ENCODE measurements around the gene PPARG. TPM values are rescaled to one million over a fixed set of nuclear protein-coding genes. Genes with fewer than 3 reads are reported as not detected.

PPARG gene
- total and polyA plus RNA-seq, 2 of the 8 experiments (the other 6 are each of a cell fraction or from before 2014, with no cell fraction given), result 0.06 TPM; not detected in 1

- H3K36me3 ChIP-seq (ENCODE audit: control insufficient read depth in 2 of 4, insufficient read depth in 4 of 4, low read length in 3 of 4), result no peaks in the 10 kb centered on the region
- CTCF ChIA-PET (ENCODE audit: partially characterized antibody), result interaction anchor here (1.4 kb wide), 1 partner anchor 190 kb away, joined by 8 read pairs; no protein-coding TSS in a partner anchor
- WGBS, 2 experiments (ENCODE audit: extremely low coverage in 1 of 2, insufficient coverage in 1 of 2, insufficient read length in 1 of 2, insufficient replicate concordance in 2 of 2, low coverage in 1 of 2, low lambda C conversion rate in 2 of 2, missing lambda C conversion rate in 1 of 2), result 73% methylated on average over 3 of the region's 3 CpGs; no CpG with 5 or more reads in 1 of the 2 experiments
- no peak overlapping the region for H2BK12ac ChIP-seq (ENCODE audit: low read depth, low read length)
- no peak overlapping the region for H2BK15ac ChIP-seq (ENCODE audit: low read length)
- no peak overlapping the region for H2AK5ac ChIP-seq (ENCODE audit: low read depth, low read length)
- H3K27me3 ChIP-seq (replicated peaks in 1 of 4; ENCODE audit: control insufficient read depth in 3 of 4, extremely low read depth in 1 of 4, insufficient read depth in 3 of 4, low read length in 3 of 4), result peaks cover 17 to 61% (median 36%) of the 10 kb centered on the region in 4 experiments
- H2BK20ac ChIP-seq (ENCODE audit: low read length), result no peak overlapping the region
- H3K79me1 ChIP-seq (ENCODE audit: low read depth, low read length), result no peaks in the 10 kb centered on the region
- H4K20me1 ChIP-seq (replicated peaks in 1 of 2; ENCODE audit: control insufficient read depth in 1 of 2, insufficient read depth in 2 of 2, low read length in 2 of 2), result peaks cover 0 to 4% of the 10 kb centered on the region in 2 experiments
- no peak overlapping the region for H2BK5ac ChIP-seq (ENCODE audit: low read depth, low read length)
- H3K23ac ChIP-seq (ENCODE audit: insufficient read length), result no peak overlapping the region
- FAIRE-seq (no peak), DNase-seq (ENCODE audit: low read depth in 1 of 2, low spot score in 2 of 2) (no peak)
- H4K91ac ChIP-seq (replicated peaks; ENCODE audit: insufficient read length, low read length), result no peak overlapping the region
- no peaks in the 10 kb centered on the region for H3K9me3 ChIP-seq (ENCODE audit: insufficient read depth in 2 of 2, low read depth in 1 of 2, low read length in 1 of 2)
- no peaks in the 10 kb centered on the region for H3K79me2 ChIP-seq (ENCODE audit: control insufficient read depth in 1 of 2, insufficient read depth in 2 of 2, low read length in 2 of 2)
- no peak overlapping the region for H4K5ac ChIP-seq (ENCODE audit: insufficient read length, low read depth, low read length)
- H4K8ac ChIP-seq (ENCODE audit: extremely low read depth, insufficient read depth, low read length), result no peak overlapping the region
- no peak overlapping the region for H3K56ac ChIP-seq (replicated peaks; ENCODE audit: insufficient read length, low read depth, low read length)
- H2AFZ ChIP-seq (ENCODE audit: low read length), result no peak overlapping the region
- H3K18ac ChIP-seq (ENCODE audit: extremely low read depth, low read length), result no peak overlapping the region
- H3K23me2 ChIP-seq (ENCODE audit: low read depth, low read length), result peaks cover 9% of the 10 kb centered on the region; the same call in 1 of the 2 replicates
- no peak overlapping the region for H2BK120ac ChIP-seq (replicated peaks; ENCODE audit: low read depth, low read length)
- no peak overlapping the region for H3K27ac ChIP-seq (ENCODE audit: low read depth, low read length)
- H3K4me2 ChIP-seq (ENCODE audit: insufficient read depth in 1 of 2, low read depth in 2 of 2, low read length in 2 of 2), result no peak overlapping the region; a peak in 1 of 4 replicates
- H3K14ac ChIP-seq (ENCODE audit: insufficient read length), result no peak overlapping the region
- peaks cover 0 to 2% (median 0%) of the 10 kb centered on the region in 4 experiments; a peak in 1 of 7 replicates for H3K4me1 ChIP-seq (replicated peaks in 1 of 4; ENCODE audit: control insufficient read depth in 3 of 4, insufficient read depth in 4 of 4, low read length in 3 of 4)
- TF ChIP-seq TBP (IDR thresholded peaks at IDR 0.05; ENCODE audit: low read depth, low read length) (no peak), CHD1 (IDR thresholded peaks at IDR 0.05; ENCODE audit: low read depth, low read length) (no peak), RFX5 (IDR thresholded peaks at IDR 0.05; ENCODE audit: borderline replicate concordance, low read depth, low read length) (no peak), CHD2 (IDR thresholded peaks at IDR 0.05; ENCODE audit: low read length) (no peak), MAFK (IDR thresholded peaks at IDR 0.05; ENCODE audit: low read depth, low read length) (no peak)
- no peak overlapping the region for H3K4me3 ChIP-seq (ENCODE audit: extremely low read depth in 1 of 4, insufficient read depth in 2 of 4, low read depth in 3 of 4, low read length in 4 of 4)
- no peak overlapping the region for H3K9ac ChIP-seq (replicated peaks in 1 of 4; ENCODE audit: extremely low read depth in 1 of 4, low read depth in 3 of 4, low read length in 3 of 4)
- POLR2A ChIA-PET (ENCODE audit: partially characterized antibody), result no interaction called here
- H3K4ac ChIP-seq (replicated peaks; ENCODE audit: insufficient read length, low read depth, low read length), result no peak overlapping the region
Observed at GRCh38 chr3:12289524-12289923, 654 bp downstream of the PPARG start.
